H1 (cell line): ENCODE data around the gene GATB. TPM values are rescaled to one million over a fixed set of nuclear protein-coding genes. Genes with fewer than 3 reads are reported as not detected.

Source experiments
- CTCF ChIA-PET: fragments of 300-600 bp; sonication (Branson Sonifier 250); formaldehyde crosslinking; loops from one replicate; lab custom pipeline; 2021; ENCODE audit not compliant: partially characterized antibody; lab: Charles Lee
- POLR2A ChIA-PET: fragments of 300-600 bp; sonication (Branson Sonifier 250); formaldehyde crosslinking; loops from one replicate; lab custom pipeline; 2021; ENCODE audit warnings: inconsistent platforms; ENCODE audit not compliant: partially characterized antibody; lab: Charles Lee
- DNase-seq, 2 experiments: peaks; one replicate each; pipeline versions ENCODE4 v3.0.0 to v3.0.0-alpha.2; 2010 to 2022; ENCODE audit warnings: low spot score in 2 of 2, low read depth in 1 of 2, mixed read lengths in 1 of 2
- FAIRE-seq: peaks from 2 replicates; lab custom pipeline; 2011; peaks lifted over from hg19 to GRCh38; lab: Jason Lieb, UNC
- H2AFZ ChIP-seq: 2 replicates; pipeline ENCODE4 v1.8.1; 2012; ENCODE audit warnings: low read length, inconsistent platforms
- H2AK5ac ChIP-seq: 2 replicates; pipeline ENCODE4 v1.6.1; 2013; ENCODE audit warnings: low read depth, low read length
- H2BK120ac ChIP-seq: replicated peaks from 2 replicates; pipeline ENCODE3; 2013; ENCODE audit warnings: low read depth, low read length, inconsistent platforms
- H2BK12ac ChIP-seq: 2 replicates; pipeline ENCODE4 v1.6.1; 2013; ENCODE audit warnings: low read depth, low read length
- H2BK15ac ChIP-seq: 2 replicates; pipeline ENCODE4 v1.6.1; 2013; ENCODE audit warnings: low read length
- H2BK20ac ChIP-seq: 2 replicates; pipeline ENCODE4 v1.6.1; 2013; ENCODE audit warnings: low read length
- H2BK5ac ChIP-seq: 2 replicates; pipeline ENCODE4 v1.6.1; 2013; ENCODE audit warnings: low read depth, low read length
- H3K14ac ChIP-seq: 2 replicates; pipeline ENCODE4 v1.6.1; 2013; ENCODE audit warnings: inconsistent platforms; ENCODE audit not compliant: insufficient read length
- H3K18ac ChIP-seq: 2 replicates; pipeline ENCODE4 v1.6.1; 2013; ENCODE audit warnings: low read length; ENCODE audit errors: extremely low read depth
- H3K23ac ChIP-seq: 2 replicates; pipeline ENCODE4 v1.6.1; 2013; ENCODE audit warnings: inconsistent platforms; ENCODE audit not compliant: insufficient read length
- H3K23me2 ChIP-seq: 2 replicates; pipeline ENCODE4 v1.6.1; 2013; ENCODE audit warnings: low read depth, low read length
- H3K27ac ChIP-seq: 2 replicates; pipeline ENCODE4 v1.6.1; 2011; ENCODE audit warnings: low read depth, low read length, inconsistent platforms
- H3K27me3 ChIP-seq, 4 experiments: replicated peaks in 1 of 4; 1 replicate in 1 of 4; 2 replicates in 3 of 4; pipeline versions ENCODE4 v1.6.1 to v1.8.1; 2011 to 2013; ENCODE audit warnings: low read length in 3 of 4, mild to moderate bottlenecking in 3 of 4, inconsistent platforms in 2 of 4, mixed read lengths in 2 of 4, moderate library complexity in 1 of 4; ENCODE audit not compliant: control insufficient read depth in 3 of 4, insufficient read depth in 3 of 4; ENCODE audit errors: extremely low read depth in 1 of 4
- H3K36me3 ChIP-seq, 4 experiments: 2 replicates each; pipeline versions ENCODE4 v1.6.1 to v1.8.1; 2011 to 2013; ENCODE audit warnings: mild to moderate bottlenecking in 4 of 4, low read length in 3 of 4, moderate library complexity in 2 of 4, control low read depth in 1 of 4, inconsistent platforms in 1 of 4; ENCODE audit not compliant: insufficient read depth in 4 of 4, control insufficient read depth in 2 of 4
- H3K4ac ChIP-seq: replicated peaks from 2 replicates; pipeline ENCODE3; 2013; ENCODE audit warnings: low read length, low read depth, mixed read lengths, inconsistent platforms; ENCODE audit not compliant: insufficient read length
- H3K4me1 ChIP-seq, 4 experiments: replicated peaks in 1 of 4; 1 replicate in 1 of 4; 2 replicates in 3 of 4; pipeline versions ENCODE4 v1.6.1 to v1.8.1; 2011 to 2013; ENCODE audit warnings: low read length in 3 of 4, inconsistent platforms in 2 of 4, mixed read lengths in 1 of 4; ENCODE audit not compliant: insufficient read depth in 4 of 4, control insufficient read depth in 3 of 4
- H3K4me2 ChIP-seq, 2 experiments: 2 replicates each; pipeline versions ENCODE4 v1.6.1 to v1.8.1; 2011 to 2013; ENCODE audit warnings: low read depth in 2 of 2, low read length in 2 of 2, control low read depth in 1 of 2, inconsistent platforms in 1 of 2, mild to moderate bottlenecking in 1 of 2; ENCODE audit not compliant: insufficient read depth in 1 of 2
- H3K4me3 ChIP-seq, 4 experiments: fragments of 200-600, 300-600 bp in 1 of 4; sonication (generic), shearing (Covaris generic), sonication (Bioruptor Twin) in 1 of 4; 2 replicates each; pipeline versions ENCODE4 v1.5.1 to v1.8.1; 2011 to 2016; ENCODE audit warnings: low read length in 4 of 4, low read depth in 3 of 4, control low read depth in 2 of 4, inconsistent platforms in 2 of 4, mild to moderate bottlenecking in 2 of 4, mixed read lengths in 1 of 4, moderate library complexity in 1 of 4; ENCODE audit not compliant: insufficient read depth in 2 of 4; ENCODE audit errors: extremely low read depth in 1 of 4
- H3K56ac ChIP-seq: replicated peaks from 2 replicates; pipeline ENCODE3; 2013; ENCODE audit warnings: low read depth, mild to moderate bottlenecking, mixed read lengths, low read length, inconsistent platforms; ENCODE audit not compliant: insufficient read length
- H3K79me1 ChIP-seq: 2 replicates; pipeline ENCODE4 v1.6.1; 2013; ENCODE audit warnings: low read depth, low read length, control low read depth
- H3K79me2 ChIP-seq, 2 experiments: 2 replicates each; pipeline versions ENCODE4 v1.6.1 to v1.8.1; 2012 to 2013; ENCODE audit warnings: low read length in 2 of 2, mild to moderate bottlenecking in 2 of 2, inconsistent platforms in 1 of 2; ENCODE audit not compliant: insufficient read depth in 2 of 2, control insufficient read depth in 1 of 2
- H3K9ac ChIP-seq, 4 experiments: replicated peaks in 1 of 4; 1 replicate in 1 of 4; 2 replicates in 3 of 4; pipeline versions ENCODE4 v1.6.1 to v1.8.1; 2011 to 2013; ENCODE audit warnings: low read depth in 3 of 4, low read length in 3 of 4, control low read depth in 2 of 4, mild to moderate bottlenecking in 2 of 4, moderate library complexity in 2 of 4, inconsistent platforms in 1 of 4; ENCODE audit errors: extremely low read depth in 1 of 4
- H3K9me3 ChIP-seq, 2 experiments: 2 replicates each; pipeline versions ENCODE4 v1.6.1 to v1.8.1; 2012 to 2013; ENCODE audit warnings: mild to moderate bottlenecking in 2 of 2, moderate library complexity in 2 of 2, control low read depth in 1 of 2, inconsistent platforms in 1 of 2, low read depth in 1 of 2, low read length in 1 of 2, mixed read lengths in 1 of 2; ENCODE audit not compliant: insufficient read depth in 2 of 2
- H4K20me1 ChIP-seq, 2 experiments: replicated peaks in 1 of 2; 2 replicates each; pipeline versions ENCODE3 to v1.8.1; 2011 to 2013; ENCODE audit warnings: inconsistent platforms in 2 of 2, low read length in 2 of 2, mild to moderate bottlenecking in 1 of 2; ENCODE audit not compliant: insufficient read depth in 2 of 2, control insufficient read depth in 1 of 2
- H4K5ac ChIP-seq: 2 replicates; pipeline ENCODE4 v1.6.1; 2013; ENCODE audit warnings: low read length, low read depth, mixed read lengths, inconsistent platforms; ENCODE audit not compliant: insufficient read length
- H4K8ac ChIP-seq: 2 replicates; pipeline ENCODE4 v1.8.0; 2013; ENCODE audit warnings: mild to moderate bottlenecking, moderate library complexity, low read length, inconsistent platforms; ENCODE audit not compliant: insufficient read depth; ENCODE audit errors: extremely low read depth
- H4K91ac ChIP-seq: replicated peaks from 2 replicates; pipeline ENCODE3; 2013; ENCODE audit warnings: low read length, mixed read lengths, inconsistent platforms; ENCODE audit not compliant: insufficient read length
- GTF2F1 ChIP-seq: IDR thresholded peaks from 2 replicates; pipeline ENCODE4 v1.6.1; 2012; ENCODE audit warnings: low read depth, low read length, improper control_type of control experiment, borderline replicate concordance
- HDAC2 ChIP-seq, 2 experiments: fragments of 300-600 bp in 1 of 2; sonication (generic) in 1 of 2; IDR thresholded peaks; 2 replicates each; pipeline ENCODE4 v1.6.1; 2011 to 2012; ENCODE audit warnings: low read depth in 2 of 2, low read length in 2 of 2, mild to moderate bottlenecking in 2 of 2, moderate library complexity in 2 of 2, borderline replicate concordance in 1 of 2, inconsistent platforms in 1 of 2
- HDAC6 ChIP-seq: IDR thresholded peaks from one replicate; pipeline ENCODE4 v1.7.1; 2012; ENCODE audit warnings: low read depth, mild to moderate bottlenecking, inconsistent platforms, low read length, moderate library complexity
- JUN ChIP-seq: IDR thresholded peaks from 2 replicates; pipeline ENCODE4 v1.6.1; 2011; ENCODE audit warnings: low read depth, mild to moderate bottlenecking, improper control_type of control experiment, low read length
- JUND ChIP-seq: IDR thresholded peaks from 2 replicates; pipeline ENCODE4 v1.6.1; 2011; ENCODE audit warnings: mild to moderate bottlenecking, improper control_type of control experiment, low read length
- KDM4A ChIP-seq: IDR thresholded peaks from one replicate; pipeline ENCODE4 v1.7.1; 2012; ENCODE audit warnings: low read depth, mild to moderate bottlenecking, moderate library complexity, low read length, inconsistent platforms; ENCODE audit not compliant: severe bottlenecking
- KDM5A ChIP-seq: fragments of 200-600 bp; IDR thresholded peaks from 2 replicates; pipeline ENCODE4 v1.7.1; 2012; ENCODE audit warnings: mild to moderate bottlenecking, low read length, inconsistent platforms, mixed read lengths
- MAFK ChIP-seq: IDR thresholded peaks from 2 replicates; pipeline ENCODE4 v1.6.1; 2012; ENCODE audit warnings: low read depth, mild to moderate bottlenecking, improper control_type of control experiment, low read length
- NRF1 ChIP-seq: IDR thresholded peaks from 2 replicates; pipeline ENCODE4 v1.6.1; 2011; ENCODE audit warnings: mild to moderate bottlenecking, low read depth, low read length, improper control_type of control experiment
- POLR2A ChIP-seq, 2 experiments: IDR thresholded peaks; 1 replicate in 1 of 2; 2 replicates in 1 of 2; pipeline ENCODE4 v1.6.1; 2011; ENCODE audit warnings: low read depth in 2 of 2, low read length in 2 of 2, mild to moderate bottlenecking in 2 of 2; ENCODE audit errors: control extremely low read depth in 1 of 2
- RBBP5 ChIP-seq: IDR thresholded peaks from 2 replicates; pipeline ENCODE4 v1.7.1; 2012; ENCODE audit warnings: low read depth, mild to moderate bottlenecking, inconsistent platforms, low read length, moderate library complexity, borderline replicate concordance
- RXRA ChIP-seq: IDR thresholded peaks from 2 replicates; pipeline ENCODE4 v1.6.1; 2011; ENCODE audit warnings: low read depth, mild to moderate bottlenecking, low read length, moderate library complexity; ENCODE audit not compliant: insufficient read depth
- SP4 ChIP-seq: IDR thresholded peaks from 2 replicates; pipeline ENCODE4 v1.6.1; 2012; ENCODE audit warnings: low read length, inconsistent platforms
- WGBS, 2 experiments: shearing (Covaris generic) in 1 of 2; methylation state at CpG; one replicate each; pipeline versions ENCODE4 v1.1.6 to v1.1.7; 2013 to 2015; ENCODE audit warnings: low lambda C conversion rate in 2 of 2, mixed read lengths in 2 of 2, inconsistent platforms in 1 of 2, low coverage in 1 of 2, missing lambda C conversion rate in 1 of 2; ENCODE audit not compliant: insufficient replicate concordance in 2 of 2, insufficient coverage in 1 of 2, insufficient read length in 1 of 2; ENCODE audit errors: extremely low coverage in 1 of 2, missing lambda C conversion rate in 1 of 2; 5-methylcytosine and 5-hydroxymethylcytosine counted together
- polyA plus RNA-seq, 7 experiments: library from polyadenylated mRNA; depleted of rRNA in 3 of 7; stranded (reverse) in 5 of 7; unstranded in 2 of 7; fragments of >200 nt in 5 of 7; fragments of 200-250 nt in 2 of 7; gene quantifications; 1 replicate in 5 of 7; 2 replicates in 1 of 7; 4 replicates in 1 of 7; pipeline versions ENCODE4 v1.2.1 to v1.2.3, GENCODE V29; 2011 to 2013; ENCODE audit warnings: missing spikeins in 2 of 7, mixed read lengths in 2 of 7
- total RNA-seq: library from RNA; stranded (reverse); fragmentation: NEBNext Ultra II Directional; extraction: Animal tissue kit (Norgen Biotek cat#: 25700); gene quantifications from 2 replicates; pipeline ENCODE4 v1.2.1, GENCODE V29; 2021

The GATB gene
- total and polyA plus RNA-seq, 2 of the 8 experiments (the other 6 are each of a cell fraction or from before 2014, with no cell fraction given), result 15.3 to 18.0 TPM

DNA sequence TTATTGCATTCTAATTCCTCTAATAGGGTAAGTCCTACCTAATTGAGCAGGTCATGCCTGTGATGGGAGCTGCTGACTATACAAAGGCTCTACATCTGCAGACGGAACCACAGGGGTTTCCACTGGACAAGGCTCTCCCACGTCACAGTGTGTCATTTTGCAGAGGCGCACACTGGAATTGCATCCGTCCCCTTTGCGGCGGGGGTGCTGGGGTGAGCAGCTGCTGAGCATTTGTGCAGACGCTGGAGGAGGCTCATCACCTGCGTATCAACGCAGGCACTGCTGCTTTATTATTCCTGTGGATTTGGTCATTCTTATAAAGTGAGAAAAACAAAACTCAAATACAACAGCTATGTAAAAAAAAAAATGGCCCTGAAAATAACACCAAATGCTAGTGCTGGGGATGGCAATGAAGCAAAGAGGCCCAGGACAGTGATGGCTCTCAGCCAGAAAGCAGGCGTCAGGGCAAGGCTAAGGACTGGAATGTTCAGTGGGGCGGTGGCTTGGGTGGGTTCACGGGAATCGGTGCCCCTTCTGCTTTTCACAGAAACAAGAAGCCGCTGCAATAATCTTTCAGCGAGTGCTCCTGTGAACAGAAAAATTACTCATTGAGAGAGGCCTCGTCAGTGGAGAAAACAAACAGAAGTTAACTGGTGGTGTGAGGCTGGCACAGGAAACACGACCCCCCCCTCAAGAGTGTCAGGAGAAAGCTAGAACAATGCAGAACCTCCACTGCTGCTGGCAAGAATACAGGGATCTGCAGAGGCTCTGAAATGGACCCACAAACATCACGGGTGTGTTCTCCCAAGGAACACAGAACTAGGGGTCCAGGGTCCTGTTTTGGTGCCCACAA lies 67.8 kb downstream of the GATB start:
- Histone ChIP-seq H4K8ac (no peak overlapping the region), H2BK5ac (no peak overlapping the region), H2BK120ac (no peak overlapping the region), H2BK20ac (no peak overlapping the region), H3K36me3 (no peaks in the 10 kb centered on the region), H3K23me2 (no peaks in the 10 kb centered on the region), H3K4me3 (no peak overlapping the region), H3K18ac (no peak overlapping the region), H3K9ac (no peak overlapping the region), H4K20me1 (no peaks in the 10 kb centered on the region), H3K56ac (no peak overlapping the region), H3K27ac (no peak overlapping the region), H4K5ac (no peak overlapping the region), H3K79me2 (no peaks in the 10 kb centered on the region), H3K27me3 (no peaks in the 10 kb centered on the region), H2BK15ac (no peak overlapping the region), H2AK5ac (no peak overlapping the region), H2AFZ (no peak overlapping the region), H3K4me1 (peaks cover 0 to 1% (median under 1%) of the 10 kb centered on the region in 4 experiments; a peak in 2 of 7 replicates), H4K91ac (no peak overlapping the region), H3K9me3 (no peaks in the 10 kb centered on the region), H3K14ac (no peak overlapping the region), H3K79me1 (no peaks in the 10 kb centered on the region), H3K23ac (no peak overlapping the region), H3K4me2 (no peak overlapping the region), H3K4ac (no peak overlapping the region), H2BK12ac (no peak overlapping the region)
- ChIA-PET CTCF (interaction anchor here (1.0 to 2.9 kb wide), 4 partner anchors 10 to 68 kb away, joined by 3 to 8 read pairs (median 3); no protein-coding TSS in a partner anchor), POLR2A (no interaction called here)
- WGBS, 2 experiments, result 92% methylated on average over 18 of the region's 18 CpGs; no CpG with 5 or more reads in 1 of the 2 experiments
- DNase-seq (no peak), FAIRE-seq (no peak)
- TF ChIP-seq KDM5A (no peak), HDAC6 (no peak), GTF2F1 (no peak), JUND (no peak), NRF1 (no peak), RXRA (no peak), SP4 (no peak), MAFK (no peak), JUN (no peak), RBBP5 (no peak), HDAC2 (IDR thresholded peaks at IDR 0.05; ENCODE audit: borderline replicate concordance in 1 of 2, low read depth in 2 of 2, low read length in 2 of 2) (no peak), KDM4A (no peak), POLR2A (IDR thresholded peaks at IDR 0.05; ENCODE audit: control extremely low read depth in 1 of 2, low read depth in 2 of 2, low read length in 2 of 2) (no peak)
